ENCODE data around the gene TALDO1. TPM values are rescaled to one million over a fixed set of nuclear protein-coding genes. Genes with fewer than 3 reads are reported as not detected.

The TALDO1 gene
- total RNA-seq, 1 donor from 2014 or later = 207 TPM

GRCh38 chr11:802018-802617 is 54.9 kb downstream of the TALDO1 start:
- no peak for DNase-seq (ENCODE audit: low read depth)
- H3K27me3 ChIP-seq (ENCODE audit: control insufficient read depth, insufficient read depth, low read length) = no peaks in the 10 kb centered on the region
- no peak overlapping the region for H3K4me3 ChIP-seq (ENCODE audit: low read depth, low read length)
- TF ChIP-seq CTCF (IDR thresholded peaks at IDR 0.05; ENCODE audit: insufficient read depth, low read length, poor library complexity, severe bottlenecking) = no peak
- H3K36me3 ChIP-seq (ENCODE audit: control insufficient read depth, insufficient read depth, low read length) = no peaks in the 10 kb centered on the region

GRCh38 chr11:802693-803466 is 55.6 kb downstream of the TALDO1 start:
- H3K27me3 ChIP-seq (ENCODE audit: control insufficient read depth, insufficient read depth, low read length) = no peaks in the 10 kb centered on the region
- H3K4me3 ChIP-seq (ENCODE audit: low read depth, low read length) = no peak overlapping the region
- DNase-seq (ENCODE audit: low read depth) = no peak
- H3K36me3 ChIP-seq (ENCODE audit: control insufficient read depth, insufficient read depth, low read length) = no peaks in the 10 kb centered on the region
- TF ChIP-seq CTCF (IDR thresholded peaks at IDR 0.05; ENCODE audit: insufficient read depth, low read length, poor library complexity, severe bottlenecking) = no peak

GRCh38 chr11:803467-803742 is 56.1 kb downstream of the TALDO1 start:
- H3K4me3 ChIP-seq (ENCODE audit: low read depth, low read length) = no peak overlapping the region
- DNase-seq (ENCODE audit: low read depth) = no peak
- H3K27me3 ChIP-seq (ENCODE audit: control insufficient read depth, insufficient read depth, low read length) = no peaks in the 10 kb centered on the region
- no peaks in the 10 kb centered on the region for H3K36me3 ChIP-seq (ENCODE audit: control insufficient read depth, insufficient read depth, low read length)
- TF ChIP-seq CTCF (IDR thresholded peaks at IDR 0.05; ENCODE audit: insufficient read depth, low read length, poor library complexity, severe bottlenecking) = no peak

GRCh38 chr11:803770-804598 is 56.7 kb downstream of the TALDO1 start:
- peak overlapping the region; percentile 43 for H3K4me3 ChIP-seq (ENCODE audit: low read depth, low read length)
- no peak for TF ChIP-seq CTCF (IDR thresholded peaks at IDR 0.05; ENCODE audit: insufficient read depth, low read length, poor library complexity, severe bottlenecking)
- no peak for DNase-seq (ENCODE audit: low read depth)
- no peaks in the 10 kb centered on the region for H3K36me3 ChIP-seq (ENCODE audit: control insufficient read depth, insufficient read depth, low read length)
- no peaks in the 10 kb centered on the region for H3K27me3 ChIP-seq (ENCODE audit: control insufficient read depth, insufficient read depth, low read length)

- no peak for TF ChIP-seq CTCF (IDR thresholded peaks at IDR 0.05; ENCODE audit: insufficient read depth, low read length, poor library complexity, severe bottlenecking)
- H3K4me3 ChIP-seq (ENCODE audit: low read depth, low read length) = peak overlapping the region; percentile 43
- H3K36me3 ChIP-seq (ENCODE audit: control insufficient read depth, insufficient read depth, low read length) = no peaks in the 10 kb centered on the region
- no peaks in the 10 kb centered on the region for H3K27me3 ChIP-seq (ENCODE audit: control insufficient read depth, insufficient read depth, low read length)
- DNase-seq (ENCODE audit: low read depth) = no peak
Measured at GRCh38 chr11:804599-804964, 57.3 kb downstream of the TALDO1 start.

Data from kidney epithelial cell (primary cell).